Mammary epithelial cell (primary cell): ENCODE measurements around the gene GP2.

ENCODE experiments used
- EZH2 ChIP-seq: IDR thresholded peaks from 2 replicates; pipeline ENCODE4 v1.6.1; 2012; ENCODE audit warnings: low read length, inconsistent platforms, borderline replicate concordance
- TF ChIP-seq, protein P1 (sequence below), 2 donors: IDR thresholded peaks in 1 of 2; conservative IDR thresholded peaks in 1 of 2; 2 replicates each; pipeline ENCODE4 v1.5.1; 2011 to 2012; ENCODE audit warnings: inconsistent platforms in 2 of 2, low read length in 2 of 2, mild to moderate bottlenecking in 2 of 2, control low read depth in 1 of 2, low read depth in 1 of 2; ENCODE audit not compliant: insufficient read depth in 1 of 2; ENCODE audit errors: extremely low read depth in 1 of 2

DNA sequence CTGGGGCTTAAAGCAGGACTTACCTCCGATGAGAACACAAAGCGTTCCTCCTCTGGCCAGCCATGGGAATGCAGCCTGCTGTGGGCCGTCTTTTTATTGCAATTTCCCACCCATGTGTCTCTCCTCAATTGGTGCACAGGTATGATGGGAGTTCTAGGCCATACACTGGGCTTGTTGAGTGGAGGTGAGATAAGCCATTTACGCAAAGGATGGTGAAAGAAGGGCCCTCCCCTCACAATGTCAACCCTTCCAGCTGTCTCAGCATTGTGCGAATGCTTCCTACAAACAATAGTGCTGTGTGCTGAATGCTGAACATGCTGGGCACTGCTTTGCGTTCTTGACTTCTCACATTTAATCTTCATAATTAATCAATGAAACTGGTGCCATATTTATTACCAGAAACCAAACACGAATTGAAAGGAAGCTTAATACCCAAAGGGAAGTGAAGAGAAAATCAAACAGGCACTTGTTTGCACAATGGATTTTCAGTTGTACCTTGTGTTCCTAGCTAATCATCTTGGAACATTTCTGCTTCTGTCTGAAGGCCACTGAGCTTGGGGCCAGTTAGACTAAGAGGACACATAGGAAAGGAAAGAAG, at the start of gene GP2:
- TF ChIP-seq, protein P1, sequence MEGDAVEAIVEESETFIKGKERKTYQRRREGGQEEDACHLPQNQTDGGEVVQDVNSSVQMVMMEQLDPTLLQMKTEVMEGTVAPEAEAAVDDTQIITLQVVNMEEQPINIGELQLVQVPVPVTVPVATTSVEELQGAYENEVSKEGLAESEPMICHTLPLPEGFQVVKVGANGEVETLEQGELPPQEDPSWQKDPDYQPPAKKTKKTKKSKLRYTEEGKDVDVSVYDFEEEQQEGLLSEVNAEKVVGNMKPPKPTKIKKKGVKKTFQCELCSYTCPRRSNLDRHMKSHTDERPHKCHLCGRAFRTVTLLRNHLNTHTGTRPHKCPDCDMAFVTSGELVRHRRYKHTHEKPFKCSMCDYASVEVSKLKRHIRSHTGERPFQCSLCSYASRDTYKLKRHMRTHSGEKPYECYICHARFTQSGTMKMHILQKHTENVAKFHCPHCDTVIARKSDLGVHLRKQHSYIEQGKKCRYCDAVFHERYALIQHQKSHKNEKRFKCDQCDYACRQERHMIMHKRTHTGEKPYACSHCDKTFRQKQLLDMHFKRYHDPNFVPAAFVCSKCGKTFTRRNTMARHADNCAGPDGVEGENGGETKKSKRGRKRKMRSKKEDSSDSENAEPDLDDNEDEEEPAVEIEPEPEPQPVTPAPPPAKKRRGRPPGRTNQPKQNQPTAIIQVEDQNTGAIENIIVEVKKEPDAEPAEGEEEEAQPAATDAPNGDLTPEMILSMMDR (conservative IDR thresholded peaks at IDR 0.05 in 1 of 2, IDR thresholded peaks at IDR 0.05 in 1 of 2; ENCODE audit: extremely low read depth in 1 of 2, insufficient read depth in 1 of 2, low read depth in 1 of 2, low read length in 2 of 2) = no peak
- TF ChIP-seq EZH2 = no peak
